HEK293 (cell line): ENCODE data around the gene MRPS5.
A peak's percentile ranks its signal among the peaks of the same experiment; 100 is the strongest.
"Not testable (repeated sequence)": the region's sequence is repeated elsewhere in the genome, so short reads cannot be mapped to it uniquely, and the experiment has no call there.

Source experiments
- CTCF ChIA-PET: fragments of 350-600 bp; formaldehyde crosslinking; extraction: SDS; loops from one replicate; lab custom pipeline; 2021; ENCODE audit warnings: antibody characterized with exemption; lab: Yijun Ruan, JAX
- POLR2A ChIA-PET: fragments of 300-600 bp; formaldehyde crosslinking; extraction: SDS; loops from one replicate; lab custom pipeline; 2020; ENCODE audit warnings: antibody characterized with exemption, inconsistent platforms; lab: Yijun Ruan, JAX
- H3K27ac ChIP-seq: fragments of 200-500 bp; sonication (Bioruptor generic); 2 replicates; pipeline ENCODE4 v1.5.1; 2014; ENCODE audit warnings: low read depth, low read length, control low read depth, inconsistent platforms; ENCODE audit errors: extremely low read depth
- H3K36me3 ChIP-seq, 2 experiments: fragments of 200-500 bp in 1 of 2; sonication (Bioruptor generic) in 1 of 2; 1 replicate in 1 of 2; 2 replicates in 1 of 2; pipeline ENCODE4 v1.5.1; 2014 to 2017; ENCODE audit warnings: inconsistent platforms in 2 of 2, low read length in 2 of 2; ENCODE audit not compliant: control insufficient read depth in 2 of 2, insufficient read depth in 1 of 2
- H3K4me1 ChIP-seq: fragments of 200-500 bp; sonication (Bioruptor generic); 2 replicates; pipeline ENCODE4 v1.5.1; 2014; ENCODE audit warnings: mild to moderate bottlenecking, low read length, inconsistent platforms; ENCODE audit not compliant: control insufficient read depth, insufficient read depth
- H3K4me3 ChIP-seq: 2 replicates; pipeline ENCODE4 v1.5.1; 2011; ENCODE audit warnings: low read depth, mild to moderate bottlenecking, control low read depth, low read length, moderate library complexity
- H3K9me3 ChIP-seq: fragments of 200-500 bp; sonication (Bioruptor generic); 2 replicates; pipeline ENCODE4 v1.5.1; 2014; ENCODE audit warnings: low read depth, low read length, inconsistent platforms; ENCODE audit not compliant: control insufficient read depth, insufficient read depth
- MEIS1 ChIP-seq: sonication (generic); formaldehyde crosslinking; IDR thresholded peaks from 2 replicates; pipeline ENCODE4 v1.8.1; 2022; ENCODE audit warnings: missing genetic modification reagents, mild to moderate bottlenecking, borderline replicate concordance
- PATZ1 ChIP-seq: fragments of 450-650 bp; formaldehyde crosslinking; IDR thresholded peaks from 2 replicates; pipeline ENCODE4 v1.5.1; 2016; ENCODE audit warnings: missing biosample characterization, missing genetic modification characterization
- SP7 ChIP-seq: fragments of 450-650 bp; formaldehyde crosslinking; IDR thresholded peaks from 2 replicates; pipeline ENCODE4 v1.5.1; 2016; ENCODE audit warnings: missing biosample characterization, missing genetic modification characterization
- ZBTB26 ChIP-seq: fragments of 450-650 bp; formaldehyde crosslinking; optimal IDR thresholded peaks from 2 replicates; pipeline ENCODE3; 2016; ENCODE audit warnings: missing biosample characterization, mild to moderate bottlenecking, missing genetic modification characterization
- ZFP41 ChIP-seq: fragments of 450-650 bp; formaldehyde crosslinking; IDR thresholded peaks from 2 replicates; pipeline ENCODE4 v1.5.1; 2016; ENCODE audit warnings: missing biosample characterization, missing genetic modification characterization, borderline replicate concordance
- ZNF132 ChIP-seq: fragments of 450-650 bp; formaldehyde crosslinking; IDR thresholded peaks from 2 replicates; pipeline ENCODE4 v1.5.1; 2017; ENCODE audit warnings: missing biosample characterization, missing genetic modification characterization, borderline replicate concordance
- ZNF133 ChIP-seq: fragments of 450-650 bp; formaldehyde crosslinking; IDR thresholded peaks from 2 replicates; pipeline ENCODE4 v1.5.1; 2016; ENCODE audit warnings: missing biosample characterization, missing genetic modification characterization
- ZNF138 ChIP-seq: fragments of 450-650 bp; formaldehyde crosslinking; IDR thresholded peaks from 2 replicates; pipeline ENCODE4 v1.5.1; 2016; ENCODE audit warnings: missing biosample characterization, missing genetic modification characterization, borderline replicate concordance
- ZNF146 ChIP-seq: fragments of 450-650 bp; formaldehyde crosslinking; IDR thresholded peaks from 2 replicates; pipeline ENCODE4 v1.5.1; 2016; ENCODE audit warnings: missing biosample characterization, missing genetic modification characterization
- ZNF155 ChIP-seq: fragments of 450-650 bp; formaldehyde crosslinking; IDR thresholded peaks from 2 replicates; pipeline ENCODE4 v1.5.1; 2016; ENCODE audit warnings: missing biosample characterization, missing genetic modification characterization
- ZNF76 ChIP-seq: fragments of 450-650 bp; formaldehyde crosslinking; IDR thresholded peaks from 2 replicates; pipeline ENCODE4; 2016; ENCODE audit warnings: low read depth, missing biosample characterization, missing genetic modification characterization, borderline replicate concordance
- TF ChIP-seq, protein P1 (sequence below): fragments of 450-650 bp; formaldehyde crosslinking; IDR thresholded peaks from 2 replicates; pipeline ENCODE4 v1.5.1; 2016; ENCODE audit warnings: missing biosample characterization, missing genetic modification characterization
- TF ChIP-seq, protein P2 (sequence below): fragments of 450-650 bp; formaldehyde crosslinking; IDR thresholded peaks from 2 replicates; pipeline ENCODE4 v1.5.1; 2016; ENCODE audit warnings: missing biosample characterization, missing genetic modification characterization

The MRPS5 gene

DNA sequence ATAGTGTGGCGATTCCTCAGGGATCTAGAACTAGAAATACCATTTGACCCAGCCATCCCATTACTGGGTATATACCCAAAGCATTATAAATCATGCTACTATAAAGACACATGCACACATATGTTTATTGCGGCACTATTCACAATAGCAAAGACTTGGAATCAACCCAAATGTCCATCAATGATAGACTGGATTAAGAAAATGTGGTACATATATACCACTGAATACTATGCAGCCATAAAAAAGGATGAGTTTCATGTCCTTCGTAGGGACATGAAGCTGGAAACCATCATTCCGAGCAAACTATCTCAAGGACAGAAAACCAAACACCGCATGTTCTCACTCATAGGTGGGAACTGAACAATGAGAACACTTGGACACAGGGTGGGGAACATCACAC is 23.3 kb downstream of the MRPS5 start:
- H3K9me3 ChIP-seq, H3K27ac ChIP-seq, POLR2A ChIA-PET, CTCF ChIA-PET, H3K4me1 ChIP-seq, H3K4me3 ChIP-seq: not testable (repeated sequence)
- TF ChIP-seq ZNF146 (tag by site-specific recombination) = peak; percentile 62
- H3K36me3 ChIP-seq = peaks cover 37 to 45% of the 10 kb centered on the region in 2 experiments

- H3K27ac ChIP-seq = no peak overlapping the region
- no peaks in the 10 kb centered on the region for H3K9me3 ChIP-seq
- CTCF ChIA-PET = interaction anchor here (0.9 to 2.5 kb wide), 4 partner anchors 13 to 23 kb away, joined by 3 to 12 read pairs (median 4); no protein-coding TSS in a partner anchor
- H3K36me3 ChIP-seq = peaks cover 12 to 55% of the 10 kb centered on the region in 2 experiments; a peak in 2 of 3 replicates
- no peak overlapping the region for H3K4me3 ChIP-seq
- no peaks in the 10 kb centered on the region for H3K4me1 ChIP-seq
- TF ChIP-seq ZBTB26 (tag by site-specific recombination) (no peak), MEIS1 (CRISPR knock-in tag) (no peak), ZNF133 (tag by site-specific recombination) (no peak), ZNF138 (tag by site-specific recombination) (no peak), ZNF132 (tag by site-specific recombination) (no peak), ZNF76 (tag by site-specific recombination) (no peak)
- TF ChIP-seq, protein P1, sequence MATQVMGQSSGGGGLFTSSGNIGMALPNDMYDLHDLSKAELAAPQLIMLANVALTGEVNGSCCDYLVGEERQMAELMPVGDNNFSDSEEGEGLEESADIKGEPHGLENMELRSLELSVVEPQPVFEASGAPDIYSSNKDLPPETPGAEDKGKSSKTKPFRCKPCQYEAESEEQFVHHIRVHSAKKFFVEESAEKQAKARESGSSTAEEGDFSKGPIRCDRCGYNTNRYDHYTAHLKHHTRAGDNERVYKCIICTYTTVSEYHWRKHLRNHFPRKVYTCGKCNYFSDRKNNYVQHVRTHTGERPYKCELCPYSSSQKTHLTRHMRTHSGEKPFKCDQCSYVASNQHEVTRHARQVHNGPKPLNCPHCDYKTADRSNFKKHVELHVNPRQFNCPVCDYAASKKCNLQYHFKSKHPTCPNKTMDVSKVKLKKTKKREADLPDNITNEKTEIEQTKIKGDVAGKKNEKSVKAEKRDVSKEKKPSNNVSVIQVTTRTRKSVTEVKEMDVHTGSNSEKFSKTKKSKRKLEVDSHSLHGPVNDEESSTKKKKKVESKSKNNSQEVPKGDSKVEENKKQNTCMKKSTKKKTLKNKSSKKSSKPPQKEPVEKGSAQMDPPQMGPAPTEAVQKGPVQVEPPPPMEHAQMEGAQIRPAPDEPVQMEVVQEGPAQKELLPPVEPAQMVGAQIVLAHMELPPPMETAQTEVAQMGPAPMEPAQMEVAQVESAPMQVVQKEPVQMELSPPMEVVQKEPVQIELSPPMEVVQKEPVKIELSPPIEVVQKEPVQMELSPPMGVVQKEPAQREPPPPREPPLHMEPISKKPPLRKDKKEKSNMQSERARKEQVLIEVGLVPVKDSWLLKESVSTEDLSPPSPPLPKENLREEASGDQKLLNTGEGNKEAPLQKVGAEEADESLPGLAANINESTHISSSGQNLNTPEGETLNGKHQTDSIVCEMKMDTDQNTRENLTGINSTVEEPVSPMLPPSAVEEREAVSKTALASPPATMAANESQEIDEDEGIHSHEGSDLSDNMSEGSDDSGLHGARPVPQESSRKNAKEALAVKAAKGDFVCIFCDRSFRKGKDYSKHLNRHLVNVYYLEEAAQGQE (tag by site-specific recombination) = no peak
- TF ChIP-seq, protein P2, sequence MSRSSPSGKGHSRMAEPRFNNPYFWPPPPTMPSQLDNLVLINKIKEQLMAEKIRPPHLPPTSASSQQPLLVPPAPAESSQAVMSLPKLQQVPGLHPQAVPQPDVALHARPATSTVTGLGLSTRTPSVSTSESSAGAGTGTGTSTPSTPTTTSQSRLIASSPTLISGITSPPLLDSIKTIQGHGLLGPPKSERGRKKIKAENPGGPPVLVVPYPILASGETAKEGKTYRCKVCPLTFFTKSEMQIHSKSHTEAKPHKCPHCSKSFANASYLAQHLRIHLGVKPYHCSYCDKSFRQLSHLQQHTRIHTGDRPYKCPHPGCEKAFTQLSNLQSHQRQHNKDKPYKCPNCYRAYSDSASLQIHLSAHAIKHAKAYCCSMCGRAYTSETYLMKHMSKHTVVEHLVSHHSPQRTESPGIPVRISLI (tag by site-specific recombination) = no peak
- TF ChIP-seq, all 188 proteins: peak for 0
- POLR2A ChIA-PET = no interaction called here
Measured at GRCh38 chr2:95091885-95092555, 29.6 kb downstream of the MRPS5 start.

DNA sequence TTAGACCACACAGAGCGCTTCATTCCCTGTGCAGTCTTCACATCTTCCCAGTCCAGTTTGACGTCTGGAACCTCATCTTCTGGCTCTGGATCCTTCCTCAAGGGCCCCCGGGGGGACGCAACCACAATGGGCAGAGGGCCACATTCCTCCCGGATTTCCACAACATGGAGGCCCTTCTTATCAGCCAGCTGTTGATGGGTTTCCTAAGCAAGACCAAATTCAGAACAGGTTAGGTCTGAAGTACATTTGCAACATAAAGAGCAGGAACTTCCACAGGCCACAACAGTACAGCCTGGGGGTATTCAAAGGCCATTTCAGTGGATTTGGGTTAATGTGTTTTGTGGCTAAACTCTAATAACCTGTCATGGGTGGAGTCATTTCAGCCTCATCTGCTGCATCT is 34.2 kb downstream of the MRPS5 start:
- Histone ChIP-seq H3K36me3 (peaks cover 21 to 65% of the 10 kb centered on the region in 2 experiments; a peak in 2 of 3 replicates), H3K27ac (no peak overlapping the region), H3K4me3 (no peak overlapping the region), H3K9me3 (no peaks in the 10 kb centered on the region), H3K4me1 (no peaks in the 10 kb centered on the region)
- ChIA-PET CTCF (no interaction called here), POLR2A (no interaction called here)
- no peak for TF ChIP-seq SP7 (tag by site-specific recombination)
- TF ChIP-seq PATZ1 (tag by site-specific recombination) = no peak
- TF ChIP-seq ZFP41 (tag by site-specific recombination) = no peak
- TF ChIP-seq ZNF155 (tag by site-specific recombination) = no peak
